ENCODE data around the gene PRDM15. TPM values are rescaled to one million over a fixed set of nuclear protein-coding genes. Genes with fewer than 3 reads are reported as not detected.

The PRDM15 gene
- total RNA-seq, 1 donor from 2014 or later, result 13.6 TPM

DNA sequence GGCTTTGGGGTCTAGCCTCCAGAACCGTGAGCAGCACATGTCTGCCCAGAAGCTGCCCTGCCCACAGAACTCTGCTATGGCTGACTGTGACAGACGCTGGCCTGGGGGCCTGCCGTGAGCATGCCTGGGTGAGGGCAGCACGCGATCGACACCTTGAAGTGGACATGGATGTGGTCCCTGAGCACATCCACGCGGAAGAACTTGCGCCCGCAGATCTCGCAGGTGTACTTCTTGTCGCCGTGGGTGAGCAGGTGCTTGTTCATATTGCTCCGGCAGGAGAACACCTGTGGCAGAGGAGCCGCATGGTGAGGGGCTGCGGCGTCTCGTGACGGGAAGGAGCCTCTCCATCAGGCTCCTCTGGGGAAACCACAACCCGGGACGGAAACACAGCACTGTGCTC is 56.0 kb downstream of the PRDM15 start:
- ATAC-seq (ENCODE audit: low read depth) (no peak), DNase-seq (no peak)
- Mint-ChIP-seq H3K27ac (no peak overlapping the region), H3K4me3 (no peak overlapping the region), H3K4me1 (no peaks in the 10 kb centered on the region), H3K9me3 (no peaks in the 10 kb centered on the region), H3K36me3 (ENCODE audit: low read depth) (peaks cover 55% of the 10 kb centered on the region), H3K27me3 (no peaks in the 10 kb centered on the region)
- intact Hi-C loops (cut with micrococcal nuclease), result no loop called here
- ChIA-PET CTCF (no interaction called here), POLR2A (no interaction called here)
- TF ChIP-seq, protein P1, sequence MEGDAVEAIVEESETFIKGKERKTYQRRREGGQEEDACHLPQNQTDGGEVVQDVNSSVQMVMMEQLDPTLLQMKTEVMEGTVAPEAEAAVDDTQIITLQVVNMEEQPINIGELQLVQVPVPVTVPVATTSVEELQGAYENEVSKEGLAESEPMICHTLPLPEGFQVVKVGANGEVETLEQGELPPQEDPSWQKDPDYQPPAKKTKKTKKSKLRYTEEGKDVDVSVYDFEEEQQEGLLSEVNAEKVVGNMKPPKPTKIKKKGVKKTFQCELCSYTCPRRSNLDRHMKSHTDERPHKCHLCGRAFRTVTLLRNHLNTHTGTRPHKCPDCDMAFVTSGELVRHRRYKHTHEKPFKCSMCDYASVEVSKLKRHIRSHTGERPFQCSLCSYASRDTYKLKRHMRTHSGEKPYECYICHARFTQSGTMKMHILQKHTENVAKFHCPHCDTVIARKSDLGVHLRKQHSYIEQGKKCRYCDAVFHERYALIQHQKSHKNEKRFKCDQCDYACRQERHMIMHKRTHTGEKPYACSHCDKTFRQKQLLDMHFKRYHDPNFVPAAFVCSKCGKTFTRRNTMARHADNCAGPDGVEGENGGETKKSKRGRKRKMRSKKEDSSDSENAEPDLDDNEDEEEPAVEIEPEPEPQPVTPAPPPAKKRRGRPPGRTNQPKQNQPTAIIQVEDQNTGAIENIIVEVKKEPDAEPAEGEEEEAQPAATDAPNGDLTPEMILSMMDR (IDR thresholded peaks at IDR 0.05), result no peak

DNA sequence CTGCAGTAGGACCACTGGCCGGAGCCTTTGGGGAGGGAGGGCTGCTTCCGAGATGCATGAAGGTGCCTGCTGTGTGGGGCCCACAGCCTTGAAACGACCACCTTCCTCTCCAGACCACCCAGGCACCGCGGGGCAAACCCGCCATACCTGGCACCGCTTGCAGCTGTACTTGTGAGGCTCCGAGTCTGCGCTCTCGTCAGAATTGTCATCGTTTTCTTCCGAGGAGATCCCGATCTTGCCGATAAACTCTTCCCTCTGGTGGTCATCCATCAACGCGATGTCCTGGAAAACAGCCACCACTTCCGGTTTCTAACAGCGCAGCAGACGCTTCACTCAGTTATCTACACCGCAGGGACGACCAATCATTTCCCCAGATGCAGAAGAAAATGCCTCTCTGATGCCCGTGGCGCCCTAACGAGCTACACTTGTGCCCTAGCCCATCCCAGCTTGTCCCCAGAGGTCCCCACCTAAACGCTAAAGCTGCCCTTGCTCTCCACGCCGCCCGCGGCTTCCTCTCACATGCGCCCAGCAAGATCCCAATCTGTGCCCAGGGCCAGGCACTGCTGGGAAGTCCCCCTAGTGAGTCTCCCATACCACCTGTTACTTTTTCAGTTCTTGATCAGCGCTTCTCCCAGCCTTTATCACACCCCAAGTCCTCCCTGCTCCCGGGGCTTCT is 57.2 kb downstream of the PRDM15 start:
- no peaks in the 10 kb centered on the region for H3K9me3 Mint-ChIP-seq
- H3K27me3 Mint-ChIP-seq, result no peaks in the 10 kb centered on the region
- DNase-seq (no peak), ATAC-seq (ENCODE audit: low read depth) (no peak)
- ChIA-PET POLR2A (no interaction called here), CTCF (no interaction called here)
- TF ChIP-seq, protein P1 (IDR thresholded peaks at IDR 0.05), result no peak
- H3K4me1 Mint-ChIP-seq, result peaks cover 4% of the 10 kb centered on the region
- H3K4me3 Mint-ChIP-seq, result no peak overlapping the region
- H3K27ac Mint-ChIP-seq, result no peak overlapping the region
- H3K36me3 Mint-ChIP-seq (ENCODE audit: low read depth), result peaks cover 56% of the 10 kb centered on the region
- intact Hi-C loops (cut with micrococcal nuclease), result no loop called here

DNA sequence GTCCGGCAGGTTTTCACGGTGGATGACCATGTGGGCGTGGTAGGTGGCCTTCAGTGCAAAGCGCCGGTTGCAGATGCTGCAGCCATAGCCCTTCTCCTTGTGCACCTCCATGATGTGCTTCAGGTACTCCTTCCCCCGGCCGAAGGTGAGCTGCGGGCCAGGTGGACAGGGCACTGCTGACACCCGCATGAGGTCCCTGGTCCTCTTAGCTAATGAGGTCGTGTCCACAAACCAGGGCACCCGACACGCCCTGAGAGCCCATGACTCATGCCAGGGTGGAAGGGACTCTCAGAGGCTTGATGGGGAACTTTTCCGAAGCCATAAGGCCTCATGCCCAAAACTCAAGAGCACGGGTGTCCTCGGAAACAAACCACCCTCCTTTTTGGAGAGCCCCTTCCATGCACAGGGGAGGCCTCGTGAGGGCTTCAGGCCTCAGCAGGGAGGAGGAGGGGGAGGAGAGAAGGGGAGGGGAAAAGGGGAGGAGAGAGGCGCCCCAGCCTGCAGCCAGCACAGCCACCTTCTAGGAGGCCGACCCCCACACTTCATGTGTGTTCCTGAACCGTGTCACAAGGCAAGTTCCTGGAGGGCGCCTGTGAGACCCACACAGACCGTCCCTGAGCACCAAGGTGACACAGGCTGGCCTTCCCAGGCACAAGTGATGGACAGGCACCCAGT is 57.9 kb downstream of the PRDM15 start:
- no peaks in the 10 kb centered on the region for H3K9me3 Mint-ChIP-seq
- TF ChIP-seq, protein P1 (IDR thresholded peaks at IDR 0.05), result no peak
- no peaks in the 10 kb centered on the region for H3K27me3 Mint-ChIP-seq
- no peak for DNase-seq
- ChIA-PET CTCF (no interaction called here), POLR2A (no interaction called here)
- H3K27ac Mint-ChIP-seq, result no peak overlapping the region
- peaks cover 50% of the 10 kb centered on the region for H3K36me3 Mint-ChIP-seq (ENCODE audit: low read depth)
- H3K4me3 Mint-ChIP-seq, result no peak overlapping the region
- H3K4me1 Mint-ChIP-seq, result peaks cover 8% of the 10 kb centered on the region
- intact Hi-C loops (cut with micrococcal nuclease), result no loop called here
- ATAC-seq (ENCODE audit: low read depth), result no peak

DNA sequence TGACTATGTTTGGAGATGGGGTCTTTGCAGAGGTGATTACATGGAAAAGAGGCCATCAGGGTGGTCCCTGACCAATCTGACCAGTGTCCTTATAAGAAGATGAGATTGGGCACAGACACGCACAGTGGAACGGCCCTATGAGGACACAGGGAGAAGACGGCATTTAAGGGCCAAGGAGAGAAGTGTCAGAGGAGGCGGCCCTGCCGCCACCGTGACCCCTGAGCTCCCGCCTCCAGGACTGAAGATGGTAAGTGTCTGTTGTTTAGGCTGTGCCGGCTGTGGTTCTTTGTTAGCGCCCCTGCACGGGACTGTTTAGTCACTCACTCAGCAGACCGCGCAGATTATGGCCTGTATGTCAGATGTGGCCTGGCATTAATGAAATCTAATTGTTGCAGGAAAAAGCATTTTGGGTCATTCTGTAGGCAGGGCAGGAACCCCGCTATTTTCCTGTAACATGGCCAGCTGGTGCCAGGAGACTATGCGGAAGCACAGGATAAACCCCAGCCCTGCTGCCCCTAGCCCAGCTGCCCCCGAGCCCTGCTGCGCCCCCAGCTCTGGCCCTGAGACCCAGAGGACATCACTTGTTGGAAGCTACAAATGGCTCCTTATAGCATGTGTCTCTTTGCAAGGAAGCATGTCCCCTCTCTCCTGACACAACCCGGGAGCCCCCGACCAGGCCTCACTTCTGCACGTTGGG is 58.6 kb downstream of the PRDM15 start:
- no peak overlapping the region for H3K4me3 Mint-ChIP-seq
- peaks cover 8% of the 10 kb centered on the region for H3K4me1 Mint-ChIP-seq
- intact Hi-C loops (cut with micrococcal nuclease), result no loop called here
- DNase-seq (no peak), ATAC-seq (ENCODE audit: low read depth) (no peak)
- no peak overlapping the region for H3K27ac Mint-ChIP-seq
- H3K9me3 Mint-ChIP-seq, result no peaks in the 10 kb centered on the region
- TF ChIP-seq, protein P1 (IDR thresholded peaks at IDR 0.05), result no peak
- ChIA-PET POLR2A (no interaction called here), CTCF (interaction anchor here (1.5 kb wide), 1 partner anchor 297 kb away, joined by 5 read pairs; no protein-coding TSS in a partner anchor)
- peaks cover 43% of the 10 kb centered on the region for H3K36me3 Mint-ChIP-seq (ENCODE audit: low read depth)
- H3K27me3 Mint-ChIP-seq, result no peaks in the 10 kb centered on the region

DNA sequence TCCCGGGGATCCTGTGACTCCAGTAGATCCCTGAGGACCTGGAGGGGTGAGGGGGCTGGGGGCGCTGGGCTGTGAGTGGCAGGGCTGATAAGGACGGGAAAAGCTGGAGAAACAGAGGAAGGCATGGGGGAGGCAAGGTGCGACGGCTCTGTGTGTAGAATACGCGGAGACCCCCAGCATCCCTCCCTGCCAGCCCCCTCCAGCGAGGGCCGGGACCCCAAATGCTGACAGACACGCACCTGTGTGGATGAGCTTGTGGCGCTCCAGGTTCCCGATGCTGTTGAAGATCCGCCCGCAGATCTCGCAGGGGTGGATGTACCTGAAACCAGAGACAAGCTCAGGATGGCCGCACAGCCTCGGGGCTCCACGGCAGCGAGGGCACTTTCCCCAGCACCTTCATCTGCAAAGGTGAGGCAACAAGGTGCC is 59.3 kb downstream of the PRDM15 start:
- Mint-ChIP-seq H3K4me1 (peaks cover 8% of the 10 kb centered on the region), H3K4me3 (no peak overlapping the region), H3K36me3 (ENCODE audit: low read depth) (peaks cover 44% of the 10 kb centered on the region), H3K9me3 (no peaks in the 10 kb centered on the region), H3K27ac (no peak overlapping the region), H3K27me3 (no peaks in the 10 kb centered on the region)
- DNase-seq, result no peak
- intact Hi-C loops (cut with micrococcal nuclease), result loop anchor here (5.0 kb wide), 3 partner anchors 47 to 437 kb away; no protein-coding TSS in a partner anchor
- POLR2A ChIA-PET, result no interaction called here
- CTCF ChIA-PET, result interaction anchor here (1.5 kb wide), 1 partner anchor 298 kb away, joined by 5 read pairs; no protein-coding TSS in a partner anchor
- TF ChIP-seq, protein P1 (IDR thresholded peaks at IDR 0.05), result no peak
- no peak for ATAC-seq (ENCODE audit: low read depth)
